Measurements from ENCODE around the gene REXO4.

The REXO4 gene

DNA sequence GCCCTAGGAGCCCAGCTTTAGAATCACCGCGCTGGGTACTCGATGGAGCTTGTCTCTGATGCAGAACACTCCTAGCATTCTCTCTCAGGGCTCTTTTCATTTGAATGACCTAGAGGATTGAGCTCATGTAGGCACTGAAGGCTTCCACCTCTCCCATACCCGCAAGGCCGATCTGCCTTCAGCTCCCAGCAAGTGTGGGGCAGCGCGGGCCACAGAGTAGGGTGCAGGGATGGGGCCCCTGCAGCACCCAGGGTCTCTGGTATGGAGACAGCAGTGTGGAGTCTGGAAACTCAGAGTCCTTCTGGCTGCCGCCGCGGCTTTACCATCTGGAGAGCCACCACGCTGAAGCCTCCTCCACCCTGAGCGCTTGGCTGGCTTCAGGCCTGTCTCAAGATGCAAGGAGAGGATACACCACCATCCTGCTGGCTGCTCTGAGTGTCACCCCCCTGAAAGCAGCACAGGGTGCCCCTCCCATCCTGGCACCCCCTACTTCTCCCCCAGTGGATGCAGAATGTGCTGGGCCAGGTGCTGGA is 28.7 kb downstream of the REXO4 start:
- Histone ChIP-seq H3K9me3 (ENCODE audit: insufficient read depth, low read depth, low read length) (peaks cover 10% of the 10 kb centered on the region), H3K36me3 (ENCODE audit: control insufficient read depth in 1 of 2, insufficient read depth in 2 of 2, low read length in 2 of 2) (no peaks in the 10 kb centered on the region), H4K8ac (ENCODE audit: low read depth, low read length) (no peak overlapping the region), H3K18ac (ENCODE audit: low read length) (no peak overlapping the region), H2BK5ac (ENCODE audit: low read depth, low read length, poor library complexity) (no peak overlapping the region), H3K23ac (ENCODE audit: low read length) (no peak overlapping the region), H3K27me3 (ENCODE audit: insufficient read depth, low read length) (no peaks in the 10 kb centered on the region), H3K14ac (ENCODE audit: low read length) (no peak overlapping the region), H3K4me2 (ENCODE audit: low read length) (no peak overlapping the region), H3K27ac (ENCODE audit: low read depth, low read length) (no peak overlapping the region), H3K9ac (ENCODE audit: low read length) (no peak overlapping the region), H3K4me1 (ENCODE audit: control insufficient read depth in 1 of 2, insufficient read depth in 2 of 2, low read length in 2 of 2) (peaks cover 0 to 3% of the 10 kb centered on the region in 2 experiments), H4K91ac (ENCODE audit: low read depth, low read length) (no peak overlapping the region), H3K79me1 (ENCODE audit: low read length) (no peaks in the 10 kb centered on the region), H3K4ac (ENCODE audit: low read depth, low read length) (no peak overlapping the region), H2BK120ac (ENCODE audit: insufficient read depth, low read length, poor library complexity) (no peak overlapping the region), H3K79me2 (ENCODE audit: control insufficient read depth, insufficient read depth, low read length, poor library complexity) (no peaks in the 10 kb centered on the region), H2BK12ac (ENCODE audit: low read length) (no peak overlapping the region), H2AK5ac (ENCODE audit: low read length) (no peak overlapping the region), H4K12ac (ENCODE audit: low read depth, low read length) (no peak overlapping the region), H2AFZ (ENCODE audit: insufficient read depth, low read length, poor library complexity) (no peak overlapping the region), H3K4me3 (ENCODE audit: low read depth, low read length) (no peak overlapping the region)
- DNase-seq = no peak
- no CpG with 5 or more reads among the region's 12 CpGs for WGBS (ENCODE audit: extremely low coverage, insufficient coverage, insufficient read length)

DNA sequence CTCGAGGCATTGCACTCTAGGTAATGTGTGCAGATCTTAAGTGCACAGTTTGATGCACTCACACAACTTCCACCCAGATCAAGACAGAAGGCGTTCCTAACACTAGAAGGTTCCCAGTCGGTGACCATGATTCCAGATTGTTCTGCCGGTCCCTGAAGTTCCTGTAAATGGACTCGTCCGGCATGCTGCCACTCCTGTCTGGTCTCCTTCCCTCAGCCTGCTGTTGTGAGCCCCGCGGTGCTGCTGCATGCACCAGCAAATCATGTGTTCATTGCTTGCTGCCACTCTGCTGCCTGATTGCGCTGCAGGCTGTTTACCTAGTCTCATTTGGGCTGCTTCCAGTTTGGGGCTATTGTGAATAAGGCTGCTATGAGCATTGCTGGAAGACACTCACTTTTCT is 30.1 kb downstream of the REXO4 start:
- Histone ChIP-seq H3K36me3 (ENCODE audit: control insufficient read depth in 1 of 2, insufficient read depth in 2 of 2, low read length in 2 of 2) (no peaks in the 10 kb centered on the region), H3K14ac (ENCODE audit: low read length) (no peak overlapping the region), H3K4ac (ENCODE audit: low read depth, low read length) (no peak overlapping the region), H2BK120ac (ENCODE audit: insufficient read depth, low read length, poor library complexity) (no peak overlapping the region), H2BK12ac (ENCODE audit: low read length) (no peak overlapping the region), H3K18ac (ENCODE audit: low read length) (no peak overlapping the region), H2AK5ac (ENCODE audit: low read length) (no peak overlapping the region), H3K79me1 (ENCODE audit: low read length) (no peaks in the 10 kb centered on the region), H3K4me1 (ENCODE audit: control insufficient read depth in 1 of 2, insufficient read depth in 2 of 2, low read length in 2 of 2) (peaks cover 0 to 3% of the 10 kb centered on the region in 2 experiments), H4K91ac (ENCODE audit: low read depth, low read length) (no peak overlapping the region), H2BK5ac (ENCODE audit: low read depth, low read length, poor library complexity) (no peak overlapping the region), H3K4me3 (ENCODE audit: low read depth, low read length) (no peak overlapping the region), H3K27me3 (ENCODE audit: insufficient read depth, low read length) (no peaks in the 10 kb centered on the region), H3K27ac (ENCODE audit: low read depth, low read length) (no peak overlapping the region), H4K8ac (ENCODE audit: low read depth, low read length) (no peak overlapping the region), H3K4me2 (ENCODE audit: low read length) (no peak overlapping the region), H3K79me2 (ENCODE audit: control insufficient read depth, insufficient read depth, low read length, poor library complexity) (no peaks in the 10 kb centered on the region), H3K9ac (ENCODE audit: low read length) (no peak overlapping the region), H3K23ac (ENCODE audit: low read length) (no peak overlapping the region), H3K9me3 (ENCODE audit: insufficient read depth, low read depth, low read length) (peaks cover 15% of the 10 kb centered on the region), H2AFZ (ENCODE audit: insufficient read depth, low read length, poor library complexity) (no peak overlapping the region), H4K12ac (ENCODE audit: low read depth, low read length) (no peak overlapping the region)
- no CpG with 5 or more reads among the region's 9 CpGs for WGBS (ENCODE audit: extremely low coverage, insufficient coverage, insufficient read length)
- DNase-seq = peak; percentile 68 to 70

DNA sequence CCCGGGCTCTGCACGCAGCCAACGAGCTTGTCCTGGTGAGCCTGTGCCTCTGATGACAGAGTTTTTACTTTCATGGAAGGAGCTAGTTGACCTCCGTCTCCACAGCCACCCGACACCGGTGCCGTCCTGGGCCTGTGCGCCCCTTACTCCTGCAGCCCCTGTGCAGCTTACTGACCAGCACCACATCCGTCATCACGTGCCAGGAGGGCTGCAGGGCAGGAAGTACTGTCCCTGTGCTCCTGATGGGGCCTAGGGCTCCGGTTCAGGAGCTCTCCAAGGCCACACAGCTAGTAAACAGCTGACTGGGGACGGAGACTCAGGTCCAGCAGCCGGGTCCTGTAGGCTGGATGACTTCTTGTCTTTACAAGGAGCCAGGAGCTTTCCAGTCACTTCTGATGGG is 31.5 kb downstream of the REXO4 start:
- H3K9ac ChIP-seq (ENCODE audit: low read length) = no peak overlapping the region
- no peak overlapping the region for H2BK5ac ChIP-seq (ENCODE audit: low read depth, low read length, poor library complexity)
- no peaks in the 10 kb centered on the region for H3K79me2 ChIP-seq (ENCODE audit: control insufficient read depth, insufficient read depth, low read length, poor library complexity)
- no peak for DNase-seq
- no peak overlapping the region for H4K12ac ChIP-seq (ENCODE audit: low read depth, low read length)
- no peak overlapping the region for H3K23ac ChIP-seq (ENCODE audit: low read length)
- peaks cover 0 to 3% of the 10 kb centered on the region in 2 experiments for H3K4me1 ChIP-seq (ENCODE audit: control insufficient read depth in 1 of 2, insufficient read depth in 2 of 2, low read length in 2 of 2)
- H2AK5ac ChIP-seq (ENCODE audit: low read length) = no peak overlapping the region
- H3K27me3 ChIP-seq (ENCODE audit: insufficient read depth, low read length) = no peaks in the 10 kb centered on the region
- no peak overlapping the region for H3K4me3 ChIP-seq (ENCODE audit: low read depth, low read length)
- H3K36me3 ChIP-seq (ENCODE audit: control insufficient read depth in 1 of 2, insufficient read depth in 2 of 2, low read length in 2 of 2) = no peaks in the 10 kb centered on the region
- no peaks in the 10 kb centered on the region for H3K79me1 ChIP-seq (ENCODE audit: low read length)
- no peak overlapping the region for H2BK12ac ChIP-seq (ENCODE audit: low read length)
- no peak overlapping the region for H3K14ac ChIP-seq (ENCODE audit: low read length)
- H3K4me2 ChIP-seq (ENCODE audit: low read length) = no peak overlapping the region
- no CpG with 5 or more reads among the region's 13 CpGs for WGBS (ENCODE audit: extremely low coverage, insufficient coverage, insufficient read length)
- peaks cover 15% of the 10 kb centered on the region for H3K9me3 ChIP-seq (ENCODE audit: insufficient read depth, low read depth, low read length)
- no peak overlapping the region for H2BK120ac ChIP-seq (ENCODE audit: insufficient read depth, low read length, poor library complexity)
- H2AFZ ChIP-seq (ENCODE audit: insufficient read depth, low read length, poor library complexity) = no peak overlapping the region
- H4K91ac ChIP-seq (ENCODE audit: low read depth, low read length) = no peak overlapping the region
- H3K27ac ChIP-seq (ENCODE audit: low read depth, low read length) = no peak overlapping the region
- no peak overlapping the region for H3K18ac ChIP-seq (ENCODE audit: low read length)
- no peak overlapping the region for H3K4ac ChIP-seq (ENCODE audit: low read depth, low read length)
- H4K8ac ChIP-seq (ENCODE audit: low read depth, low read length) = no peak overlapping the region

DNA sequence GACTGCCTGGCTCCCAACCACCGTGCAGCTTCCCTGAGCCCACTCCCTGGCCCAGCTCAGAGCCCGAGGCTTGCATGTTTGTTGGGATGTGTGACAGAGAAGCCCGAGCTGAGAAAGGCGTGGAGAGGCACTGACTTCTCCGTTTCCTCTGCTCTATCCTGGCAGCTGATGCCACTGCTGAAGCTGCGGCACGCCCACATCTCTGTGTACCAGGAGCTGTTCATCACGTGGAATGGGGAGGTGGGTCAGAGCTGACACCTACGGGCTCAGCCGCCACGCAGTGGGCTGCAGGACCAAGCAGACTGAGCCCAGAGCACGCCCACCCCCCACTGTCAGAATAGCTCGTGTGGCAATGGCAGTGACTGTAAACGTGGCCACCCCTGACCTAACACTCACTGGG is 32.4 kb downstream of the REXO4 start:
- no CpG with 5 or more reads among the region's 14 CpGs for WGBS (ENCODE audit: extremely low coverage, insufficient coverage, insufficient read length)

More for the DNA sequence above, 32.4 kb downstream of the REXO4 start:
- no peak overlapping the region for H2AFZ ChIP-seq (ENCODE audit: insufficient read depth, low read length, poor library complexity)
- H4K12ac ChIP-seq (ENCODE audit: low read depth, low read length) = no peak overlapping the region
- no peak overlapping the region for H3K18ac ChIP-seq (ENCODE audit: low read length)
- no peak overlapping the region for H2AK5ac ChIP-seq (ENCODE audit: low read length)
- H3K36me3 ChIP-seq (ENCODE audit: control insufficient read depth in 1 of 2, insufficient read depth in 2 of 2, low read length in 2 of 2) = no peaks in the 10 kb centered on the region
- H3K79me2 ChIP-seq (ENCODE audit: control insufficient read depth, insufficient read depth, low read length, poor library complexity) = no peaks in the 10 kb centered on the region
- no peak overlapping the region for H4K8ac ChIP-seq (ENCODE audit: low read depth, low read length)
- H3K4ac ChIP-seq (ENCODE audit: low read depth, low read length) = no peak overlapping the region
- H3K4me1 ChIP-seq (ENCODE audit: control insufficient read depth in 1 of 2, insufficient read depth in 2 of 2, low read length in 2 of 2) = peaks cover 0 to 3% of the 10 kb centered on the region in 2 experiments
- no peak overlapping the region for H3K9ac ChIP-seq (ENCODE audit: low read length)
- no peak overlapping the region for H4K91ac ChIP-seq (ENCODE audit: low read depth, low read length)
- H2BK12ac ChIP-seq (ENCODE audit: low read length) = no peak overlapping the region
- H3K27me3 ChIP-seq (ENCODE audit: insufficient read depth, low read length) = no peaks in the 10 kb centered on the region
- H2BK5ac ChIP-seq (ENCODE audit: low read depth, low read length, poor library complexity) = no peak overlapping the region
- H2BK120ac ChIP-seq (ENCODE audit: insufficient read depth, low read length, poor library complexity) = no peak overlapping the region
- H3K23ac ChIP-seq (ENCODE audit: low read length) = no peak overlapping the region
- H3K4me3 ChIP-seq (ENCODE audit: low read depth, low read length) = no peak overlapping the region
- H3K4me2 ChIP-seq (ENCODE audit: low read length) = no peak overlapping the region
- H3K9me3 ChIP-seq (ENCODE audit: insufficient read depth, low read depth, low read length) = peaks cover 15% of the 10 kb centered on the region
- H3K79me1 ChIP-seq (ENCODE audit: low read length) = no peaks in the 10 kb centered on the region
- DNase-seq = no peak
- no peak overlapping the region for H3K27ac ChIP-seq (ENCODE audit: low read depth, low read length)
- no peak overlapping the region for H3K14ac ChIP-seq (ENCODE audit: low read length)

Data from trophoblast cell (in vitro differentiated cells and primary cell).